Activated gamma-delta T cell treated with Interleukin-2 at 50 U/mL for 16 hours (primary cell): ENCODE results near the gene NDST4.

Source experiments
- DNase-seq: peaks from one replicate; pipeline ENCODE4 v3.0.0-alpha.2; 2020

NDST4 gene

GRCh38 chr4:114900934-114901333 lies 212.5 kb downstream of the NDST4 start:
- no peak for DNase-seq

GRCh38 chr4:114890773-114891172 lies 222.6 kb downstream of the NDST4 start:
- no peak for DNase-seq

- no peak for DNase-seq
These were observed 226.7 kb downstream of the NDST4 start for GRCh38 chr4:114886761-114887160.

- DNase-seq, result no peak
These were observed 229.8 kb downstream of the NDST4 start for GRCh38 chr4:114883641-114884040.

- no peak for DNase-seq
These were observed 233.3 kb downstream of the NDST4 start for GRCh38 chr4:114879916-114880669.

- DNase-seq, result no peak
These were observed 237.8 kb downstream of the NDST4 start for GRCh38 chr4:114875630-114876029.

- DNase-seq, result no peak
These were observed 239.1 kb downstream of the NDST4 start for GRCh38 chr4:114874321-114874720.

- no peak for DNase-seq
These were observed 242.4 kb downstream of the NDST4 start for GRCh38 chr4:114870987-114871386.

GRCh38 chr4:114866901-114867670 lies 246.3 kb downstream of the NDST4 start:
- no peak for DNase-seq

GRCh38 chr4:114864060-114864459 lies 249.4 kb downstream of the NDST4 start:
- DNase-seq, result no peak

GRCh38 chr4:114860786-114861185 lies 252.6 kb downstream of the NDST4 start:
- no peak for DNase-seq

- no peak for DNase-seq
These were observed 255.6 kb downstream of the NDST4 start for GRCh38 chr4:114857831-114858230.

- no peak for DNase-seq
These were observed 273.4 kb downstream of the NDST4 start for GRCh38 chr4:114839986-114840385.

GRCh38 chr4:114830628-114831027 lies 282.8 kb downstream of the NDST4 start:
- DNase-seq, result no peak

GRCh38 chr4:114827651-114828050 lies 285.8 kb downstream of the NDST4 start:
- DNase-seq, result no peak

- no peak for DNase-seq
These were observed 297.7 kb downstream of the NDST4 start for GRCh38 chr4:114815760-114816159.

- no peak for DNase-seq
These were observed 299.5 kb downstream of the NDST4 start for GRCh38 chr4:114813961-114814360.

GRCh38 chr4:114811564-114812301 lies 301.7 kb downstream of the NDST4 start:
- DNase-seq, result no peak

GRCh38 chr4:114807759-114808404 lies 305.5 kb downstream of the NDST4 start:
- peak; percentile 3 for DNase-seq

- DNase-seq, result no peak
These were observed 306.1 kb downstream of the NDST4 start for GRCh38 chr4:114807357-114807756.

- DNase-seq, result no peak
These were observed 321.4 kb downstream of the NDST4 start for GRCh38 chr4:114791976-114792375.

GRCh38 chr4:114785570-114785969 lies 327.9 kb downstream of the NDST4 start:
- no peak for DNase-seq

GRCh38 chr4:114783215-114783595 lies 330.2 kb downstream of the NDST4 start:
- DNase-seq, result no peak
